NT2/D1 (cell line): Measurements from ENCODE around the gene MYORG.

Experiments used
- SUZ12 ChIP-seq: IDR thresholded peaks from 2 replicates; pipeline ENCODE4 v1.6.1; 2011; ENCODE audit not compliant: insufficient read length, insufficient read depth; ENCODE audit errors: extremely low read depth
- YY1 ChIP-seq: IDR thresholded peaks from 2 replicates; pipeline ENCODE4 v1.6.1; 2011; ENCODE audit not compliant: insufficient read length, insufficient read depth
- ZNF274 ChIP-seq: IDR thresholded peaks from 2 replicates; pipeline ENCODE4 v1.6.1; 2011; ENCODE audit warnings: mild to moderate bottlenecking, low read depth, low read length

DNA sequence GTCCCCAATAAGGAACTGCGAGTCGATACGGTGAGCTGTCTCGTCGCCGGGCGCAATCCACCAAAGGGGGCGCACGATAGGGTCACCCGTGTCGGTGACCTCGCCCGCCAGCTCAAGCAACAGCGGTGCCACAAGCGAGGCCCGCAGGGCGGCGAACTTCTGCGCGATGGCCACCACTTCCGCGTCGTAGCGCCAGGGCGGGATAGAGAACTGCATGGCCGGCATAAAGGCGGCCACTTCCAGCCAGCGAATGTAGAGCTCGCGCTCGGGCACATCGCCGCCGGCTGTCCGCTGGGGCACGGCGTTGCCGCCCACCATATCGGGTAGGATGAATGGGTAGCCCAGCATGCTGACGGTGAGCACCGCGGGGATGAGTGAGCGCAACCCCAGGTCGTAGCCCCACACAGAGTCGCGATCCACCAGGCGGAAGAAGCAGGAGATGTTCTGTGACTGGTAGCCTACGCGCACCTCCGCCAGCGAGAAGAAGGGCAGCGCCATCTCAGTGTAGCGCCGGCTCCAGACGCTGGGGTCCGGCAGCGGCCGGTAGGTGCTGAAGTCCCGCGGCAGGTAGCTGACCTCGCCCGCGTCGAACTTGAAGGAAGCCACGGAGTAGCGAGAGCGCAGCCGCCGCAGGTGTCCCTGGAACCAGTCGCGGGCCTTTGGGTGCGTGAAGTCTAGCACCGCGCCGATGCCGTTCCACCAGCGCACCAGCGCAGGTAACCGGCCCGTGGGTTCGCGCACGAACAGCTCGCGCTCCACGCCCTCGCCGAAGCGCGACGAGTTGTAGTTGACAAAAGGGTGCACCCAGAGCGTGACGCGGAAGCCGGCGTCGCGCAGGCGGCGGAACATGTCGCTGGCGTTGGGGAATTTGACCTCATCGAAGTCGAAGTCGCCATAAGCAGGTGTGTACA, 5.5 kb downstream of the MYORG start:
- no peak for TF ChIP-seq ZNF274
- TF ChIP-seq YY1, result no peak
- no peak for TF ChIP-seq SUZ12
